ENCODE results near the gene ZNF446.
"Not testable (repeated sequence)": the region's sequence is repeated elsewhere in the genome, so short reads cannot be mapped to it uniquely, and the experiment has no call there.

Gene ZNF446

GRCh38 chr19:58507602-58508223 lies 31.6 kb downstream of the ZNF446 start:
- DNase-seq: not testable (repeated sequence)

- DNase-seq: no peak
Observed at GRCh38 chr19:58509731-58510083, 33.6 kb downstream of the ZNF446 start.

GRCh38 chr19:58510084-58510862 lies 34.1 kb downstream of the ZNF446 start:
- no peak for DNase-seq

DNA sequence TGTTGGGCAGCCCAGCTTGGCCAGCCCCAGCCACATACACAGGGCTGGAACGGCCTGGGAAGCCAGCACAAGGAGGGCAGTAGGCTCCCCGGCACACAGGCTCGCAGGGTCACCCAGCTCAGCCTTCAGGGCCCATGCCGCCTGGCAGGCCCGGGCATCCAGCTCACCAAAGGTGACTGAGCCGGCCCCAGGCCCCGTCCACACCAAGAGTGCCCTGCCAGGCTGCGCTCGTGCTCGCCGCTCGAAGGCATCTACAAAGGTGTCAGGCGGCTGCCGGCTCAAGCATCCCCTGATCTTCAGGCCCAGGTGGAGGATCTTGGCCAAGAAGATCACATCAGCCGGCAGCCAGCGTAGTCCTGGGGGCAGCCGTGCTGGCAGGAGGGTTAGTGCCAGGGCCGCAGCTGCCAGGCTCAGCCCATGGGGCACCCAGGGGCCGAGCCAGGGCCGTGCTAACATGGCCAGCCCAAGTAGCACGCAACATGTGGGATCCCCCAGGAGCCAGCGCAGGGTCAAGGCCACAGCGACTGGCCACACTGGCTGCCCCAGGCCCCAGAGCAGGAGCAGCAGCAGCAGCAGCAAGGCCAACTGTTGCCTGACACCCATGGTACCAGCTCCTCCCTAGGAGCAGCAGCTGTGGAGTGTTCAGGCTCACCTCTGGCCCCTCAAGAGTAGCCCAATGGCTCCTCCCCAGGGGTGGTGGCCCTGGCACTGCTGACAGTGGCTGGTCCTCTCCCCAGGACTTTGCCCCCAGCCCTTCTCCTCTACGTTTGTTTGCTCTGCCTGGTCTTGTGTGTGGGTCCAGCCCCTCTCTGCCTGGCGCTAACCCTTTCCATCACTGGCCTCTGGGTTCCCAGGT lies 35.4 kb downstream of the ZNF446 start, which contains the start of gene SLC27A5:
Gene SLC27A5 (minus strand): TSS at position 640 of the 856 bp plus-strand sequence. CDS start 37 bp downstream, at position 603.
- no peak for DNase-seq

DNA sequence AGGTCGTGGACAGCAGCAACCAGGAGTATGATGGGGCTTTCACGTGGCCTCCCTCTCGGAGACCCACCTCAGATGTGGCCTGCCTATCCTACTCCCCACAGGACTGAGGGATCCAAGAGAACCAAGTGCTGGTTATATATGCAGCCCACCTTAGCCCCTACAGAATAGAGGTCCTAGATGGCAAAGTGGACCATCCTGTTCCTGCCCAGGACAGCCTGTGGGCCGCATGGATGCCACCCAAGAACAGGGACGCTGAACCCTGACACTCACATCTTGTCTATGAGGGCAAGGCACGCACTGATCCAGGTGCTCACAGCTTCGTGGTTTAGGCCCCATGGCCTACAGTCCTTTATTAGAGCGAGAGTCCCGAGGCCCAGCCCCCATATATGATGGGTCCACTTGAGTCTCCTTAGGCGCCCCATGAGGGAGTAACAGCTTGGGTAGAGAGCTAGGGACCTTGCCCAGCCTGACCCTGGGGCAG lies 37.1 kb downstream of the ZNF446 start:
- DNase-seq: no peak

DNA sequence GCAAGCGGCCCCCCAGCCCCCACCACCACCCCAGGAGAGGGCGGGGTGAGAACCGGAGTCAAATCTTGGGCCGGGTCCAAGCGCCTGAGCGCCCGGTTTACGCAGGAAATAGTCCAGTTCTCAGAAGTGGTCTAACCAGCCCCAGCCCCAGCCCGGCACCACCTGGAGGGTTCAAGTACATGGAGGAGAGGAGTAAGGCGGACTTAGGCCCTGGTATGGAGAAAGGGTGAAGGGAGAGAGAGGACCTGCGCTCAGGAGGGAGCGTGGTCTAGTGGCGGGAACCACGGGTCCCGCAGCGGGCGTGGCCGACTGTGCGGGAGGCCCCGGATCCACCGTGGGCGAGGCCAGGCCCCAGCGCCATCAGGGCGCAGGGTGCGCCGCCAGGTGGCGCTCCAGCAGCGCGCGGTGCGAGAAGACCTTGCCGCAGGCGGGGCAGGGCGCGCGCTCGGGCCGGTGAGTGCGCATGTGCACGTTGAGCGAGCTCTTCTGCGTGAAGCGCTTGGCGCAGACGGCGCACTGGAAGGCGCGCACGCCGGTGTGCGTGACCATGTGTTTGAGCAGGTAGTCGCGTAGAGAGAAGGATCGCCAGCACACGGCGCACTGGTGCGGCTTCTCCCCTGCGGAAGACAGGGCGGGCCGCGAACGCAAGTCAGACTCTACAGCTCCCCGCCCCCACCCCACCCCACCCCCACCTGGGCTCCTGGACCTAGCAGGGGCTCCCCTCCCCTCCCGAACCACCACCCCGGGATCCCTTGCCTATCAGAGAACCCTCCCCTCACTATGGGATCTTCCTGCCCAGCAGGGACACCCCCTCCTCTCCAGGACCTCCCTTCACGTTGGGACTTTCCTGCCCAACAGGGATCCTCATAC lies 37.8 kb downstream of the ZNF446 start:
- DNase-seq: peak; percentile 88

GRCh38 chr19:58514564-58515022 lies 38.4 kb downstream of the ZNF446 start:
- DNase-seq: no peak

GRCh38 chr19:58515259-58515658 lies 39.1 kb downstream of the ZNF446 start:
- no peak for DNase-seq

- DNase-seq: no peak
Observed at GRCh38 chr19:58516246-58516836, 40.2 kb downstream of the ZNF446 start.

DNA sequence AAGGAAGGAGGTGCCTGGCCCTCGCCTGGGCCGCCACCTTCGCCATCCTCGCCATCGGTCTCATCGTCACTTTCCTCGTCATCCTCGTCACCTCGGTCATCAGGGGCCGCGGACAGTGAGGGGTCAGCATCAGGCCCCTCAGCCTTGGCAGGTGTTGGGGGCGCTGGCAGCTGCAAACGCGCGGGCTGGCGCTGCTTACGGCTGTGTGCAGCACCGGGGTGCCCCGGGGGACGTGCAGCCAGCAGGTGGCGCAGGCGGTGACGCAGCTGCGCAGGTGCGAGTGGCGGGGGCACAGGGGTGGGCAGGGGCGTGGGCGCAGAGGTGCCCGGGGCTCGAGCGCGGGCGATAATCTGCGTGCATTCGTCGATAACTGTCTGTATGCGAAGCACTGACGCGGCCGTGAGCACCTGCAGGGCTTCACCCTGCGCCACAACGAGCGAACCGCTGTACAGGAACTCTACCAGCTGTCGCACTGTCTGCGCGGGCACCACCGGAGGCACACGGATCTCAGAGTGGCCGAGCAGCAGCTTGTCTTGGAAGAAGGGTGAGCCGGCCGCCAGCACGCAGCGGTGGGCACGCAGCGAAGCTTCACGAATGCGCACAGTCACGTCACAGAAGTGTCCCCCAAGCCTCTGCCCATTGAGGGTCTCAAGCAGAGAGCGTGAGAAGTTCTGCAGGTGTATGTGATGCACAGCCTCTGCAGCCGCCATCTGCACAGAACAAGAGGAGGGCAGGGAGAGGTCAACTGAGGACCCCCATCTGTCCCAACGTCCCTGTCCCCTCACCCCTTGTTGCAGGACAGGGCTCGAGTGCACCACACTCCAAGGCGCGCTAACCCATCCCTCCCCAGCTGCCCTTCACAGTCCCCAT lies 41.0 kb downstream of the ZNF446 start:
- DNase-seq: no peak

GRCh38 chr19:58518256-58519086 lies 42.3 kb downstream of the ZNF446 start:
- no peak for DNase-seq

DNA sequence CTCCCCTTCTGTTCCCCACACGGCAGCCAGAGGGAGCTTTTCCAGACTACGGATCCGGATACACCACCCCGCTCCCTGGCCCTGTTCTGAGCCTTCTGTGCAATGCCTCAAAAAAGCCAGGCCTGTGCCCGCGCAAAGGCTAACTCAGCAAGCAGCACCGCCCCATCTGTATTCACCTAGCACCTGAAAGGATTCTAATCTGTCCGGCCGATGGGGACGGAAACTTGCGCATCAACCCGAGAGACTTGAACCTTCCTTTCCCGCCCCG lies 42.9 kb downstream of the ZNF446 start:
- DNase-seq: peak; percentile 47

DNA sequence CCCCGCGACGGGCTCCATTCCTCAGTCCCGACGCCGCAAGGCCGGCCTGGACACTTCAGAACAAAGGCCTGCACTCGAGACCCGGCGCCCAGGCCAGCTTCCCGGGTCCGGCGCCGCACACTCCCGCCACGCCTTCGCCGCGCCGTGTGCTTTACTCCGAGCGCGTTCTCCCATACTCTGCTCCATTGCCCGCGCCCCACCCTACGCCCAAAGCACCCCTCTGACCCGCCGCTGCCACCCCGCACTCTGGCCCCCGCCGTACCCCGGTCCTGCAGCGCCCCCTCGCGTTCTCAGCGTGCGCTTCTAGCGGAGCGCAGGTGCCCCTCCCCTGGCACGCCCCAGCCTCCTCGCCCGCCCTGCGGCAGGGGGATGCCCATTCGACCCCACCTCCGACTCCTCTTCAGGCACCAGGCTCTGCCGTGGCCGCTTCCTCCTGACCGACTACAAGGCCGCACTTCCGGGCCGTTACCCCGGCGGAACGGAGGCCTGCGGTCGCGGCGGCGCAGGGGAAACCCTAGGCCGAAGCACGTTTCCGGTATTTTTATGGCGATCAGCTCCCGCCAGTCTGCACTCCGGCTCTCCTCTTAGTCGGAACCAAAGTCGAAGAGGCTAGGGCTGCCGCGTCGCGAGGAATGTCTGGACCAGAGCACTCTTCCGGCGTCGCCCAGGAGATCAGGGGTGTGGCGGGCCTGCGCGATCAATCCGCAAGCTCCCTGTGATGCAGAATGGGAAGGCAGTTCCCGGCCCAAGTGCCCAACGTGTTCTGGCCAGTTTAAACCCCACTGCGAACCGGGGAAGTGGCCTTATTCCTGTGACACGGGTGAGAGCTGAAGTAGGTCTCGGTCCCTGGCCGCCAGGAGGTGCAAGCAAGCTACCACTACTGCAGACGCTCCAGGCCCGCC lies 43.5 kb downstream of the ZNF446 start, which contains the start of gene ZBTB45:
Gene ZBTB45 (minus strand): TSS at position 456 of the 902 bp plus-strand sequence. CDS start 2,137 bp downstream, outside the sequence.
- peak; percentile 93 for DNase-seq

DNA sequence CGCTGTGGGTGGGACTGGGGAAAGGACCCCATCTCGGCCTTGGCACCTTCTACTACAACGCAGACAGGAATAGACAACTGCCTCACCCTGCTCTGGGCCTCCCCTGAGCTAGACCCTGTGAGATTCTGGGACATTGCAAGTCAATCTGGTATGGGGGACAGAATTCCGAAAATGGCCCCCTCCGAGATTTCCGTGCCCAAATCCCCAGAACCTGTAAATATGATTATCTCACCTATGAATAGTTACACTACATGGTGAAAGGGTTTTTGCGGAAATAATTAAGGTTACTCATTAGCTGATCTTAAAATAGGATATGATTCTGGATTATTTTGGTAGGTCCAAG lies 44.1 kb downstream of the ZNF446 start:
- no peak for DNase-seq

DNA sequence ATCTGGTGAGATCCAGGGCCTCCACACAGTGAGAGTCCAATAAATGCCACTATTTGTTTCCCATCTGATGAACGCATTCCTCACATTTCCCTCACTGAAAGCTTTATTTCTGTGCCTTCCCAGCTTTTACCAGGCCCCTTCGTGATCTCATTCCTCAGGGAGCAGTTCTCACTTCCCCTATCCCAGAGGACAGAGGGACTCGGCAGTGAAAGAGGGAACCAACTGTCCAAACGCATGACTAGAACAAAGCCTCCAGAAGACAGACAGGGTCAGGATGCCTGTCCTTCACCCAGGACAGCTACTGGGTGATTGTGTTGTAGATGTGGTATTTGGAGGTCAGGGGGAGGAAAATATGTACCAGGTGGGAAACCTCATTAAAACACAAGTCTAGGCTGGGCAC lies 45.5 kb downstream of the ZNF446 start:
- DNase-seq: no peak

GRCh38 chr19:58522709-58523108 lies 46.6 kb downstream of the ZNF446 start:
- DNase-seq: no peak

- DNase-seq: no peak
Observed at GRCh38 chr19:58529405-58529804, 53.3 kb downstream of the ZNF446 start.
